ENCODE results near the gene MEX3D. TPM values are rescaled to one million over a fixed set of nuclear protein-coding genes. Genes with fewer than 3 reads are reported as not detected.

MEX3D gene
- total and polyA plus RNA-seq, 2 experiments from 2014 or later: 12.4 to 94.9 TPM

GRCh38 chr19:1522838-1523237 is 45.3 kb downstream of the MEX3D start (continued):
- TF ChIP-seq REST (IDR thresholded peaks at IDR 0.05; ENCODE audit: unreplicated experiment) (no peak), EZH2phosphoT487 (IDR thresholded peaks at IDR 0.05; ENCODE audit: unreplicated experiment) (no peak), POLR2AphosphoS5 (IDR thresholded peaks at IDR 0.05; ENCODE audit: low read depth) (no peak), ETS1 (IDR thresholded peaks at IDR 0.05) (no peak)

DNA sequence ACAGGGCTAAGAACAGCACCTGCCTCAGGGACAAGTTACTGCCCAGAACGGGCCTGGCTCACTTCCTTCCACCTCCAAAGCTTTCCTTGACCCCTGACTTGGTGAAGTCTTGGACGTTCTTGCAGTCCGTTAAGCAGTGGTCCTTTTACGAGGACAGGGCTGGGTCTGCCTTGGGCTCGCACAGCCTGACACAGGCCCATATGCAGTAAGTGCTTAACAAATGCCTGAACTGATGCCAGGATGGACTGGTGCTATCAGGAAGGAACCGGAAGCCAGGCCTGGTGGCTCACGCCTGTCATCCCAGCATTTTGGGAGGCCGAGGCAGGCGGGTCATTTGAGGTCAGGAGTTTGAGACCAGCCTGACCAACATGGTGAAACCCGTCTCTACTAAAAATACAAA is 46.1 kb downstream of the MEX3D start:
- no peaks in the 10 kb centered on the region for H3K9me2 ChIP-seq (ENCODE audit: insufficient read depth)
- Mint-ChIP-seq H3K9me3 (peaks cover 8% of the 10 kb centered on the region), H3K4me3 (no peak overlapping the region), H3K27ac (no peak overlapping the region), H3K36me3 (ENCODE audit: low read depth) (peaks cover 4% of the 10 kb centered on the region; the same call in 1 of the 3 replicates), H3K27me3 (ENCODE audit: insufficient read depth, low read depth, poor library complexity) (peaks cover 42% of the 10 kb centered on the region), H3K4me1 (peaks cover 6% of the 10 kb centered on the region; the same call in 2 of the 3 replicates)
- H3F3A ChIP-seq (replicated peaks; ENCODE audit: low read depth): 0 out of 2 replicates have a peak, but pooled peaks cover 4% of the 10 kb centered on the region
- no peaks in the 10 kb centered on the region; the same call in 1 of the 2 replicates for H4K20me1 ChIP-seq (replicated peaks; ENCODE audit: insufficient read depth)
- H3K4me2 ChIP-seq: no peak overlapping the region
- peaks cover 27% of the 10 kb centered on the region for H3K27me3 ChIP-seq (ENCODE audit: insufficient read depth)
- no peak for TF ChIP-seq CREB1 (CRISPR knock-in tag; IDR thresholded peaks at IDR 0.05; ENCODE audit: low read depth)
- TF ChIP-seq ZNF114 (CRISPR knock-in tag; IDR thresholded peaks at IDR 0.05): no peak
- no peak for TF ChIP-seq POLR2AphosphoS5 (IDR thresholded peaks at IDR 0.05; ENCODE audit: low read depth)
- no peak for TF ChIP-seq ZNF331 (CRISPR knock-in tag; IDR thresholded peaks at IDR 0.05; ENCODE audit: low read depth)
- TF ChIP-seq ETS1 (IDR thresholded peaks at IDR 0.05): no peak
- TF ChIP-seq EZH2phosphoT487 (IDR thresholded peaks at IDR 0.05; ENCODE audit: unreplicated experiment): no peak
- TF ChIP-seq EZH2 (IDR thresholded peaks at IDR 0.05; ENCODE audit: low read depth, unreplicated experiment): no peak
- no peak for TF ChIP-seq REST (IDR thresholded peaks at IDR 0.05; ENCODE audit: unreplicated experiment)
- TF ChIP-seq CTCF (conservative IDR thresholded peaks at IDR 0.05; ENCODE audit: low read depth in 2 of 2): no peak
- TF ChIP-seq STAT1 (IDR thresholded peaks at IDR 0.05; ENCODE audit: unreplicated experiment): no peak
- H3K36me3 ChIP-seq (ENCODE audit: insufficient read depth): no peaks in the 10 kb centered on the region
- no peaks in the 10 kb centered on the region for H3K79me2 ChIP-seq (replicated peaks; ENCODE audit: insufficient read depth)
- ATAC-seq: no peak
- no peak overlapping the region for H3K4me3 ChIP-seq
- no peak overlapping the region for H3K27ac ChIP-seq (ENCODE audit: low read depth)
- no peaks in the 10 kb centered on the region for H3K4me1 ChIP-seq (ENCODE audit: insufficient read depth)
- DNase-seq (ENCODE audit: low spot score): no peak
- no peak overlapping the region for H2AFZ ChIP-seq
